Sigmoid colon (tissue), 7 donors: ENCODE data around the gene USP49. TPM values are rescaled to one million over a fixed set of nuclear protein-coding genes. Genes with fewer than 3 reads are reported as not detected.
A peak's percentile ranks its signal among the peaks of the same experiment; 100 is the strongest.

Source experiments
- DNase-seq: peaks from one replicate; pipeline ENCODE4 v3.0.0-alpha.2; 2019
- H3K27ac ChIP-seq, 4 donors: fragments of 200-600 bp; sonication (generic); one replicate each; pipeline ENCODE4 v1.5.1; 2016 to 2019; ENCODE audit warnings: mild to moderate bottlenecking in 1 of 4
- H3K27me3 ChIP-seq, 3 donors: fragments of 200-600 bp; sonication (generic); one replicate each; pipeline ENCODE4 v1.5.1; 2019; ENCODE audit warnings: mild to moderate bottlenecking in 1 of 3
- H3K36me3 ChIP-seq, 4 donors: fragments of 200-600 bp; sonication (generic); one replicate each; pipeline ENCODE4 v1.5.1; 2016 to 2019
- H3K4me1 ChIP-seq, 4 donors: fragments of 200-600 bp; sonication (generic); one replicate each; pipeline ENCODE4 v1.5.1; 2017 to 2019
- H3K4me3 ChIP-seq, 4 donors: fragments of 200-600 bp; sonication (generic); one replicate each; pipeline ENCODE4 v1.5.1; 2017 to 2019; ENCODE audit warnings: mild to moderate bottlenecking in 2 of 4, moderate library complexity in 1 of 4
- H3K9me3 ChIP-seq, 4 donors: fragments of 200-600 bp in 3 of 4; sonication (generic) in 3 of 4; one replicate each; pipeline versions ENCODE4 v1.5.1 to v1.6.1; 2013 to 2019
- EP300 ChIP-seq, 4 donors: sonication (generic); formaldehyde crosslinking; IDR thresholded peaks; one replicate each; pipeline ENCODE4 v1.6.1; 2017; ENCODE audit warnings: antibody characterized with exemption in 4 of 4
- POLR2A ChIP-seq, 2 donors: fragments of 450-650 bp; IDR thresholded peaks; one replicate each; pipeline ENCODE4 v1.6.1; 2016; ENCODE audit warnings: antibody characterized with exemption in 2 of 2, mild to moderate bottlenecking in 2 of 2, moderate library complexity in 2 of 2
- POLR2AphosphoS5 ChIP-seq, 4 donors: sonication (generic); formaldehyde crosslinking; IDR thresholded peaks; one replicate each; pipeline ENCODE4 v1.6.1; 2017; ENCODE audit warnings: antibody characterized with exemption in 4 of 4
- WGBS, 2 donors: extraction: QIAGEN DNeasy Blood & Tissue Kit; methylation state at CpG; one replicate each; pipeline ENCODE4 v1.1.7; 2013; 5-methylcytosine and 5-hydroxymethylcytosine counted together
- intact Hi-C: fragments of 100-400 bp; cut with DNase I; formaldehyde crosslinking; loops from one replicate; pipeline ENCODE4 v1.15.1; 2023
- polyA plus RNA-seq, 3 donors: library from polyadenylated mRNA; stranded (reverse); fragments of 200-250 nt; gene quantifications; one replicate each; pipeline ENCODE4 v1.2.3, GENCODE V29; 2013
- total RNA-seq, 4 donors: library from RNA; depleted of rRNA; stranded (reverse); fragments of >200 nt; gene quantifications; one replicate each; pipeline ENCODE4 v1.1.0, GENCODE V29; 2016
- TF ChIP-seq, protein P1 (sequence below), 4 experiments: fragments of 450-650 bp in 3 of 4; fragments of 200-600 bp in 1 of 4; IDR thresholded peaks; one replicate each; pipeline ENCODE4 v1.5.1; 2016 to 2019; ENCODE audit warnings: antibody characterized with exemption in 4 of 4, mild to moderate bottlenecking in 3 of 4, moderate library complexity in 2 of 4
- donor health status: healthy with polysubstance abuse.
- donor health status: Bipolar disorder and iron deficiency.
- donor health status: healthy.

USP49 gene
- total and polyA plus RNA-seq, 7 donors, result 0.23 to 10.0 (median 2.1) TPM

GRCh38 chr6:41783106-41783780 is 111.9 kb downstream of the USP49 start:
- WGBS, 2 donors, result 84 to 88% methylated on average over 6 of the region's 6 CpGs
- H3K27ac ChIP-seq, result no peak overlapping the region
- no peak overlapping the region for H3K4me3 ChIP-seq
- no peak for DNase-seq
- H3K9me3 ChIP-seq, result no peaks in the 10 kb centered on the region
- intact Hi-C loops, result loop anchor here (5.0 to 10.0 kb wide), 4 partner anchors 112 to 708 kb away; partner anchors contain the start of genes CCND3, MRPS10, NFYA and OARD1
- H3K27me3 ChIP-seq, result no peaks in the 10 kb centered on the region
- H3K4me1 ChIP-seq, result peaks cover 0 to 43% (median 37%) of the 10 kb centered on the region in 4 donors
- H3K36me3 ChIP-seq, result no peaks in the 10 kb centered on the region
- TF ChIP-seq POLR2A (IDR thresholded peaks at IDR 0.05) (no peak), POLR2AphosphoS5 (IDR thresholded peaks at IDR 0.05) (no peak), EP300 (IDR thresholded peaks at IDR 0.05) (no peak)
- TF ChIP-seq, protein P1, sequence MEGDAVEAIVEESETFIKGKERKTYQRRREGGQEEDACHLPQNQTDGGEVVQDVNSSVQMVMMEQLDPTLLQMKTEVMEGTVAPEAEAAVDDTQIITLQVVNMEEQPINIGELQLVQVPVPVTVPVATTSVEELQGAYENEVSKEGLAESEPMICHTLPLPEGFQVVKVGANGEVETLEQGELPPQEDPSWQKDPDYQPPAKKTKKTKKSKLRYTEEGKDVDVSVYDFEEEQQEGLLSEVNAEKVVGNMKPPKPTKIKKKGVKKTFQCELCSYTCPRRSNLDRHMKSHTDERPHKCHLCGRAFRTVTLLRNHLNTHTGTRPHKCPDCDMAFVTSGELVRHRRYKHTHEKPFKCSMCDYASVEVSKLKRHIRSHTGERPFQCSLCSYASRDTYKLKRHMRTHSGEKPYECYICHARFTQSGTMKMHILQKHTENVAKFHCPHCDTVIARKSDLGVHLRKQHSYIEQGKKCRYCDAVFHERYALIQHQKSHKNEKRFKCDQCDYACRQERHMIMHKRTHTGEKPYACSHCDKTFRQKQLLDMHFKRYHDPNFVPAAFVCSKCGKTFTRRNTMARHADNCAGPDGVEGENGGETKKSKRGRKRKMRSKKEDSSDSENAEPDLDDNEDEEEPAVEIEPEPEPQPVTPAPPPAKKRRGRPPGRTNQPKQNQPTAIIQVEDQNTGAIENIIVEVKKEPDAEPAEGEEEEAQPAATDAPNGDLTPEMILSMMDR (IDR thresholded peaks at IDR 0.05), result no peak

DNA sequence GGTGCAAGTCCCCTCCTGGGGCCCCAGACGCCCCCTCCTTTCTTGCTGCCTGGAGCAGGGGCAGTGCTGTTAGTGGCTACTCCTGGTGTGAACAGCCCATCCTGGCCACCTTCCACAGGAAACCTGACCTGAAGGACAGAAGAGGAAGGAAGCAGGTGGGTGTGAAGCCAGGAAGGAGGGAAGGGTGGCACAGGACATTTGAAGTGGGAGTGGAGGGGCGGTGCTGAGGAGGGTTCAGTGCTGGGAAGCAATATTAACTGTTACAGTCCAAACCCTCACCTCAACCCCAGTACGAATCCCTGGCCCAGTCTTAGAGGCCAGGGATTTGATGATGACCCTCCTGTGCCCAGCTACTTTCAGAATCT is 113.8 kb downstream of the USP49 start:
- TF ChIP-seq, protein P1 (IDR thresholded peaks at IDR 0.05), result no peak
- TF ChIP-seq POLR2AphosphoS5 (IDR thresholded peaks at IDR 0.05) (no peak), POLR2A (IDR thresholded peaks at IDR 0.05) (peak in 1 of 2 donors; percentile 2), EP300 (IDR thresholded peaks at IDR 0.05) (no peak)
- Histone ChIP-seq H3K4me1 (peaks cover 0 to 47% (median 36%) of the 10 kb centered on the region in 4 donors), H3K36me3 (peaks cover 0 to 15% (median 0%) of the 10 kb centered on the region in 4 donors), H3K9me3 (no peaks in the 10 kb centered on the region), H3K4me3 (peak overlapping the region; percentile 57 to 79 (median 74)), H3K27me3 (no peaks in the 10 kb centered on the region), H3K27ac (peak overlapping the region; percentile 84 to 89 (median 86))
- no peak for DNase-seq
- 8 to 29% methylated on average over 3 of the region's 3 CpGs for WGBS, 2 donors
- intact Hi-C loops, result loop anchor here (5.0 to 10.0 kb wide), 4 partner anchors 113 to 707 kb away; partner anchors contain the start of genes CCND3, MRPS10, NFYA and OARD1

DNA sequence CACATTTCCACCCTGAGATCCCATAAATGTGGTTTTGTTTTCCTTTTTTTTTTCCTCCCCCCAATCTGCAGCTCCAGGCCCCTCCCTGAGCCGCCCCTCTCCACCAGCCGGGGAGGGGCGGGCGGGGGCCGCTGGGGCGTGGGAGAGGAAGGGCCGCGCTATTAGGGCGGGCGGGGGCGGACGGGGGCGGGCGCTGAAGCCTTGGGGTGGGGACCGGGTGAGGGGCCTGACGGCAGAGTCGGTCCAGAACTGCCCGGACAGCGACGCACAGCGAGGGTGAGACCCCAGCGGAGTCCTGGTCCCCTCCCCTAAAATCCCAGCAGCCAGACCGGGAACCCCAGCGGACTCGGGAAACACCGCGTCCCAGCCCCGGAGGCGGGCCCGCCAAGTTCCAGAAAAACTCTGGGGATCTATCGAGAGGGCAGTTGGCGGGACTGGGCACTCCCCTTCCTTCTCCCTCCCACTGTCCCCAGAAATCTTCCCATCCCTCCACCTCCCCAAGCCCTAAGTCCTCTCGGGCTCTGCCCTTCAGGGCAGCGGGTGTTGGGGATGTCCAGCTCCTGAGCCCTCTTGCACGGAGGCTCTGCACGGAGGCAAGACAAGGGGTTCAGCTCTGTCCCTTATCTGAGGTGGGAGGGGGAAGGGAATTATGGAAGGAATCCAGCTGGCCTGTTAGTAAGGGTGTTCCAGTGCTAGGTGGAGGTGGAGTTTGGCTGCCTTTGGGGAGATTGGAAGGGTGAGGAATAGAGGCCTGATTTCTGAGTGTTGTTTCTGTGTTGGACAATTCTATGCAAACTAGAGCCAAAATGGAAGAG is 114.4 kb downstream of the USP49 start, which contains the start of gene PRICKLE4:
Gene PRICKLE4, plus strand, starts transcription at position 232 of the 815 bp plus-strand sequence. CDS start 2,692 bp downstream, outside the sequence.
- TF ChIP-seq, protein P1 (IDR thresholded peaks at IDR 0.05), result no peak
- peak in 1 of 2 donors; percentile 7 for TF ChIP-seq POLR2A (IDR thresholded peaks at IDR 0.05)
- Histone ChIP-seq H3K36me3 (peaks cover 0 to 21% (median 2%) of the 10 kb centered on the region in 4 donors), H3K27ac (peak within 1 kb of the TSS; percentile 84 to 89 (median 86)), H3K4me1 (peaks cover 0 to 41% (median 30%) of the 10 kb centered on the region in 4 donors), H3K9me3 (no peaks in the 10 kb centered on the region), H3K27me3 (no peaks in the 10 kb centered on the region), H3K4me3 (peak within 1 kb of the TSS; percentile 57 to 79 (median 74))
- peak; percentile 72 for DNase-seq
- intact Hi-C loops, result loop anchor here (5.0 to 10.0 kb wide), 4 partner anchors 114 to 706 kb away; partner anchors contain the start of genes CCND3, MRPS10, NFYA and OARD1
- WGBS, 2 donors, result 0 to 2% methylated on average over 36 of the region's 36 CpGs

DNA sequence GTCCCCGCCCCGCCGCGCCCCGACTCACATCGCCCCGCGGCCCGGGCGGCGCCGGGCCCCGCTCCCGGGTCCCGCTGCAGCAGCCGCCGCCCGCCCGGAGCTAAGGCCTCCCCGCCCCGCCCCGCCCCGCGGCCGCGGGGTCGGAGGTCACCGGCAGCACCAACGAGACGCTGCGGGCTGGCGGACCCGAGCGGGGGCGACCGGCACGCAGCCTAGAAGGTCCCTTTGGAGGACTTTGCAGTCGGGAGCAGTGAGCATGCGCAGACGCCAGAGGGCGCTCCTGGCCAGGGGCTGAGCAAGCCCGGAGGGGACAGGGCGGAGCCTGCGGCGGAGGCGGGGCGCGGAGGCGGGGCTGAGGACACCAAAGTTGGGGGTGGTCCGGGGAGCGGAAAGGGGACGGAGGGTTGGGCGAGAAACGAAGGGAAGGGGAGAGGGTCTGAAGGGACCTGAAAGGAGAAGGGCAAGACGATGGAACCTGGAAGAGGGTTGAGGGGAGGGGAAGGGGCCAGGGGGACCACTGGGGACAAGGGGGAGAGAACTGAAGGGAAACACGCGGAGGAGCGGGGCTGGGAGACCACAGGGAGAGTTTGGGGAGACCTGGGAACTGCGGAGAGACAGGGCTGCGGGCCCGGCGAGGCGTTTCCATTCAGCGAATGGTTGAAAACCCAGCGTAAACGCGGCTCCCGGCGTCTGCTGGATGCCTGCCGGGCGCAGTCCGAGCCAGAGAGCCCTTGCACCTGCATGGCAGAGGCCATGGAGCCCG is 115.2 kb downstream of the USP49 start, which contains the start of gene FRS3:
Gene FRS3, minus strand, starts transcription at position 113 of the 763 bp plus-strand sequence. CDS start 2,913 bp downstream, outside the sequence.
- peak; percentile 12 to 65 (median 36) for TF ChIP-seq POLR2AphosphoS5 (IDR thresholded peaks at IDR 0.05)
- TF ChIP-seq, protein P1 (IDR thresholded peaks at IDR 0.05), result peak; percentile 80 to 93 (median 88)
- TF ChIP-seq POLR2A (IDR thresholded peaks at IDR 0.05), result no peak
- TF ChIP-seq EP300 (IDR thresholded peaks at IDR 0.05), result no peak
- Histone ChIP-seq H3K9me3 (no peaks in the 10 kb centered on the region), H3K27me3 (no peaks in the 10 kb centered on the region), H3K36me3 (peaks cover 3 to 28% (median 8%) of the 10 kb centered on the region in 4 donors), H3K4me1 (peaks cover 0 to 33% (median 24%) of the 10 kb centered on the region in 4 donors), H3K27ac (peak within 1 kb of the TSS; percentile 84 to 89 (median 86)), H3K4me3 (peak within 1 kb of the TSS; percentile 57 to 79 (median 74))
- intact Hi-C loops, result loop anchor here (2.0 to 10.0 kb wide), 6 partner anchors 45 to 705 kb away; partner anchors contain the start of genes CCND3, MRPS10, NFYA and OARD1
- peak; percentile 99 for DNase-seq
- WGBS, 2 donors, result 1% methylated on average over 73 of the region's 73 CpGs
